Type B pancreatic cell (in vitro differentiated cells): ENCODE results near the gene PLA2G4C. TPM values are rescaled to one million over a fixed set of nuclear protein-coding genes. Genes with fewer than 3 reads are reported as not detected.

Experiments used
- DNase-seq: peaks from one replicate; pipeline ENCODE4 v3.0.0; 2021; ENCODE audit warnings: mixed read lengths; ENCODE audit not compliant: unreplicated experiment; ENCODE audit errors: extremely low spot score
- H3K27ac Mint-ChIP-seq: 2 replicates; pipeline ENCODE4 v1.8.0; 2021; ENCODE audit warnings: mild to moderate bottlenecking, mixed read lengths
- H3K27me3 Mint-ChIP-seq: 2 replicates; pipeline ENCODE4 v1.8.0; 2021; ENCODE audit warnings: mixed read lengths
- H3K36me3 Mint-ChIP-seq: 2 replicates; pipeline ENCODE4 v1.8.0; 2021; ENCODE audit warnings: mixed read lengths
- H3K4me1 Mint-ChIP-seq: one replicate; pipeline ENCODE4 v1.8.0; 2021; ENCODE audit warnings: mixed read lengths; ENCODE audit not compliant: unreplicated experiment
- H3K4me3 Mint-ChIP-seq: 2 replicates; pipeline ENCODE4 v1.8.0; 2021; ENCODE audit warnings: mild to moderate bottlenecking, mixed read lengths
- H3K9me3 Mint-ChIP-seq: 2 replicates; pipeline ENCODE4 v1.8.0; 2021; ENCODE audit warnings: mixed read lengths
- total RNA-seq: library from RNA; stranded (reverse); gene quantifications from 2 replicates; pipeline ENCODE4 v1.2.1, GENCODE V29; 2021; ENCODE audit warnings: low replicate concordance
- TF ChIP-seq, protein P1 (sequence below): fragments of 200-600 bp; sonication (generic); conservative IDR thresholded peaks from 2 replicates; pipeline ENCODE4 v1.5.0; 2021; ENCODE audit warnings: antibody characterized with exemption, mild to moderate bottlenecking

PLA2G4C gene
- total RNA-seq, 1 donor from 2014 or later = 1.1 TPM

GRCh38 chr19:48060381-48060780 lies 50.2 kb downstream of the PLA2G4C start:
- no peak for DNase-seq
- TF ChIP-seq, protein P1, sequence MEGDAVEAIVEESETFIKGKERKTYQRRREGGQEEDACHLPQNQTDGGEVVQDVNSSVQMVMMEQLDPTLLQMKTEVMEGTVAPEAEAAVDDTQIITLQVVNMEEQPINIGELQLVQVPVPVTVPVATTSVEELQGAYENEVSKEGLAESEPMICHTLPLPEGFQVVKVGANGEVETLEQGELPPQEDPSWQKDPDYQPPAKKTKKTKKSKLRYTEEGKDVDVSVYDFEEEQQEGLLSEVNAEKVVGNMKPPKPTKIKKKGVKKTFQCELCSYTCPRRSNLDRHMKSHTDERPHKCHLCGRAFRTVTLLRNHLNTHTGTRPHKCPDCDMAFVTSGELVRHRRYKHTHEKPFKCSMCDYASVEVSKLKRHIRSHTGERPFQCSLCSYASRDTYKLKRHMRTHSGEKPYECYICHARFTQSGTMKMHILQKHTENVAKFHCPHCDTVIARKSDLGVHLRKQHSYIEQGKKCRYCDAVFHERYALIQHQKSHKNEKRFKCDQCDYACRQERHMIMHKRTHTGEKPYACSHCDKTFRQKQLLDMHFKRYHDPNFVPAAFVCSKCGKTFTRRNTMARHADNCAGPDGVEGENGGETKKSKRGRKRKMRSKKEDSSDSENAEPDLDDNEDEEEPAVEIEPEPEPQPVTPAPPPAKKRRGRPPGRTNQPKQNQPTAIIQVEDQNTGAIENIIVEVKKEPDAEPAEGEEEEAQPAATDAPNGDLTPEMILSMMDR = no peak
- H3K4me1 Mint-ChIP-seq = no peaks in the 10 kb centered on the region
- no peaks in the 10 kb centered on the region for H3K36me3 Mint-ChIP-seq
- H3K9me3 Mint-ChIP-seq = no peaks in the 10 kb centered on the region
- H3K27ac Mint-ChIP-seq = no peak overlapping the region
- H3K4me3 Mint-ChIP-seq = no peak overlapping the region
- H3K27me3 Mint-ChIP-seq = peaks cover 23% of the 10 kb centered on the region

- no peak for DNase-seq
- Mint-ChIP-seq H3K36me3 (no peaks in the 10 kb centered on the region), H3K4me1 (no peaks in the 10 kb centered on the region), H3K27me3 (peaks cover 17% of the 10 kb centered on the region), H3K9me3 (no peaks in the 10 kb centered on the region), H3K4me3 (no peak overlapping the region), H3K27ac (no peak overlapping the region)
- TF ChIP-seq, protein P1 = no peak
Measured at GRCh38 chr19:48059331-48059730, 51.3 kb downstream of the PLA2G4C start.

DNA sequence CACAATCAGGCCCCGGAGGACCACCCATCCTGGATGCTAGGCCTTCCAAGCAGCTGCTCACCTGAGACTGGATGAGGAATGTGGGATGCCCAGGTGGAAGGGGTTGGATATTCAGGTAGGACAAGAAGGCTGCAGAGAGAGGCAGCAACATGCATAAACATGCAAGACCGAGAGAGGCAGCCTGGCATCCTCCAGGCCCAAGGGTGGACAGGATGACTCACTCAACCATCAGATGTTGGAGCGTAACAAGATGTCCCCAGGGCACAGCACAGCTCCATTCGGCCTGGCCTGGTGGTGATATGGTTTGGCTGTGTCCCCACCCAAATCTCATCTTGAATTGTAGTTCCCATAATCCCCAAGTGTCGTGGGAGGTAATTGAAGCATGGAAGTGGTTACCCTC lies 56.8 kb downstream of the PLA2G4C start:
- no peak overlapping the region for H3K4me3 Mint-ChIP-seq
- no peak for DNase-seq
- no peak overlapping the region for H3K27ac Mint-ChIP-seq
- H3K27me3 Mint-ChIP-seq = peaks cover 5% of the 10 kb centered on the region
- H3K36me3 Mint-ChIP-seq = no peaks in the 10 kb centered on the region
- H3K9me3 Mint-ChIP-seq = no peaks in the 10 kb centered on the region
- TF ChIP-seq, protein P1 = no peak
- no peaks in the 10 kb centered on the region for H3K4me1 Mint-ChIP-seq

- no peak for DNase-seq
- Mint-ChIP-seq H3K27me3 (peaks cover 7% of the 10 kb centered on the region), H3K9me3 (no peaks in the 10 kb centered on the region), H3K4me3 (no peak overlapping the region), H3K36me3 (no peaks in the 10 kb centered on the region), H3K4me1 (no peaks in the 10 kb centered on the region), H3K27ac (no peak overlapping the region)
- TF ChIP-seq, protein P1 = no peak
Measured at GRCh38 chr19:48053076-48053475, 57.5 kb downstream of the PLA2G4C start.

DNA sequence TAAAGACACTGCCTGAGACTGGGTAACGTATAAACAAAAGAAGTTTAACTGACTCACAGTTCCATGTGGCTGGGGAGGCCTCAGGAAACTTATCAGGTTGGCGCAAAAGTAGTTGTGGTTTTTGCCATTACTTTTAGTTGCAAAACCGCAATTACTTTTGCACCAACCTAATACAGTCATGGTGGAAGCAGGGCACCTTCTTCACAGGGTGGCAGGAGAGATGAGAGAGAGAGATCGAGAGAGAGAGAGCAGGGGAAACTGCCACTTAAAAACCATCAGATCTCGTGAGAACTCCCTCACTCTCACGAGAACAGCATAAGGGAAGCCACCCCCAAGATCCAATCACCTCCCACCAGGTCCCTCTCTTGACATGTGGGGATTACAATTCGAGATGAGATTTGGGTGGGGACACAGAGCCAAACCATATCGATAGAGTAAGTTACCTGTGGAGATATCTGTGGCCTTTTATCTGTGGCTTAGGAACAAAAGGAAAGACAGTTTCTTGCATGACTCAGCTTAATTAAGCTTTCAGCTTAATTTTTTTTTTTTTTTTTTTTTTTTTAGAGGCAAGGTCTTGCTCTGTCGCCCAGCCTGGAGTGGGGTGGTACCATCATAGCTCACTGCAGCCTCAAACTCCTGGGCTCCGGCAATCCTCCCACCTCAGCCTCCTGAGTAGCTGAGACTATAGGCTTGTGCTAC lies 59.1 kb downstream of the PLA2G4C start:
- H3K4me1 Mint-ChIP-seq = no peaks in the 10 kb centered on the region
- H3K36me3 Mint-ChIP-seq = no peaks in the 10 kb centered on the region
- TF ChIP-seq, protein P1 = no peak
- H3K27me3 Mint-ChIP-seq = peaks cover 7% of the 10 kb centered on the region
- no peaks in the 10 kb centered on the region for H3K9me3 Mint-ChIP-seq
- H3K27ac Mint-ChIP-seq = no peak overlapping the region
- DNase-seq = no peak
- H3K4me3 Mint-ChIP-seq = no peak overlapping the region
